Spleen (tissue), 11 donors: ENCODE measurements around the gene CLEC11A. TPM values are rescaled to one million over a fixed set of nuclear protein-coding genes. Genes with fewer than 3 reads are reported as not detected.
"Not testable (repeated sequence)": the region's sequence is repeated elsewhere in the genome, so short reads cannot be mapped to it uniquely, and the experiment has no call there.

Source experiments
- DNase-seq: peaks from one replicate; pipeline ENCODE4 v3.0.0-alpha.2; 2020
- H3K27ac ChIP-seq, 8 donors: fragments of 200-600 bp; sonication (generic) in 7 of 8; 1 replicate in 4 of 8; 2 replicates in 4 of 8; pipeline versions ENCODE4 v1.5.0 to v1.8.0; 2016 to 2021; ENCODE audit warnings: inconsistent platforms in 4 of 8, mild to moderate bottlenecking in 4 of 8, moderate library complexity in 1 of 8
- H3K27me3 ChIP-seq, 7 donors: fragments of 200-600 bp; sonication (generic) in 6 of 7; replicated peaks in 1 of 7; 1 replicate in 4 of 7; 2 replicates in 3 of 7; pipeline versions ENCODE4 v1.5.0 to v1.8.0; 2016 to 2021; ENCODE audit warnings: inconsistent platforms in 3 of 7, mild to moderate bottlenecking in 1 of 7
- H3K36me3 ChIP-seq, 6 donors: fragments of 200-600 bp; sonication (generic) in 5 of 6; 1 replicate in 4 of 6; 2 replicates in 2 of 6; pipeline versions ENCODE4 v1.5.0 to v1.8.0; 2016 to 2021; ENCODE audit warnings: inconsistent platforms in 2 of 6
- H3K4me1 ChIP-seq, 6 donors: fragments of 200-600 bp; sonication (generic) in 5 of 6; 1 replicate in 3 of 6; 2 replicates in 3 of 6; pipeline versions ENCODE4 v1.5.0 to v1.8.0; 2016 to 2021; ENCODE audit warnings: inconsistent platforms in 3 of 6
- H3K4me3 ChIP-seq, 8 donors: fragments of 200-600 bp; sonication (generic) in 7 of 8; 1 replicate in 4 of 8; 2 replicates in 4 of 8; pipeline versions ENCODE4 v1.5.0 to v1.8.0; 2016 to 2021; ENCODE audit warnings: inconsistent platforms in 4 of 8, mild to moderate bottlenecking in 4 of 8, moderate library complexity in 2 of 8
- H3K9me3 ChIP-seq, 8 donors: fragments of 200-600 bp; sonication (generic) in 7 of 8; 1 replicate in 4 of 8; 2 replicates in 4 of 8; pipeline versions ENCODE4 v1.5.0 to v1.8.0; 2016 to 2021; ENCODE audit warnings: inconsistent platforms in 4 of 8
- CTCF ChIP-seq, 11 experiments: fragments of 200-600 bp in 7 of 11; fragments of 450-650 bp in 4 of 11; sonication (generic) in 4 of 11; IDR thresholded peaks in 8 of 11; conservative IDR thresholded peaks in 3 of 11; 1 replicate in 7 of 11; 2 replicates in 4 of 11; pipeline versions ENCODE4 v1.4.0 to v1.8.0; 2016 to 2021; ENCODE audit warnings: antibody characterized with exemption in 11 of 11, inconsistent platforms in 4 of 11, mild to moderate bottlenecking in 1 of 11
- POLR2A ChIP-seq, 3 donors: fragments of 450-650 bp; IDR thresholded peaks; one replicate each; pipeline ENCODE4 v1.5.1; 2017; ENCODE audit warnings: antibody characterized with exemption in 3 of 3, mild to moderate bottlenecking in 1 of 3
- POLR2AphosphoS5 ChIP-seq, 3 donors: sonication (generic); formaldehyde crosslinking; IDR thresholded peaks; one replicate each; pipeline ENCODE4 v1.5.1; 2017; ENCODE audit warnings: antibody characterized with exemption in 3 of 3
- WGBS, 5 donors: extraction: QIAGEN DNeasy Blood & Tissue Kit in 3 of 5; methylation state at CpG; one replicate each; pipeline versions ENCODE4 v1.1.5 to v1.1.7; 2013 to 2018; 5-methylcytosine and 5-hydroxymethylcytosine counted together
- intact Hi-C: fragments of 100-400 bp; cut with DNase I; formaldehyde crosslinking; loops from one replicate; pipeline ENCODE4 v1.15.0; 2023; ENCODE audit warnings: low total_unique reads
- polyA plus RNA-seq, 3 donors: library from polyadenylated mRNA; stranded (reverse); fragments of 200-250 nt; gene quantifications; one replicate each; pipeline ENCODE4 v1.2.1, GENCODE V29; 2013
- total RNA-seq, 7 donors: library from RNA; depleted of rRNA in 3 of 7; stranded (reverse); fragments of >200 nt in 3 of 7; fragmentation: NEBNext Ultra II Directional in 4 of 7; extraction: Animal tissue kit (Norgen Biotek cat#: 25700) in 4 of 7; gene quantifications; one replicate each; pipeline versions ENCODE4 v1.1.0 to v1.2.1, GENCODE V29; 2016 to 2021
- donor health status: healthy with polysubstance abuse.
- donor health status: DM: no; HTN: no; CAD: no; lungs with moderate emphysema.
- donor health status: DM: no; HTN: no; CAD: no.
- donor health status: Bipolar disorder and iron deficiency.
- donor health status: healthy.
- donor health status: DM: no; HTN: no; CAD: no.
- donor health status: DM: yes; HTN: yes; CAD: no.

CLEC11A gene
- total and polyA plus RNA-seq, 10 donors, result 6.2 to 10.7 (median 8.9) TPM

GRCh38 chr19:50753879-50754278 is 30.7 kb downstream of the CLEC11A start:
- no peaks in the 10 kb centered on the region for H3K4me1 ChIP-seq
- no peak for DNase-seq
- intact Hi-C loops, result no loop called here
- H3K36me3 ChIP-seq, result no peaks in the 10 kb centered on the region
- no peaks in the 10 kb centered on the region for H3K9me3 ChIP-seq
- H3K27ac ChIP-seq, result no peak overlapping the region
- H3K27me3 ChIP-seq, result peaks cover 0 to 48% (median 0%) of the 10 kb centered on the region in 7 donors
- TF ChIP-seq CTCF (IDR thresholded peaks at IDR 0.05 in 8 of 11, conservative IDR thresholded peaks at IDR 0.05 in 3 of 11) (no peak), POLR2AphosphoS5 (IDR thresholded peaks at IDR 0.05) (no peak), POLR2A (IDR thresholded peaks at IDR 0.05) (no peak)
- H3K4me3 ChIP-seq, result no peak overlapping the region
- WGBS, 5 donors, result 70 to 91% (median 84%) methylated on average over 4 of the region's 4 CpGs

DNA sequence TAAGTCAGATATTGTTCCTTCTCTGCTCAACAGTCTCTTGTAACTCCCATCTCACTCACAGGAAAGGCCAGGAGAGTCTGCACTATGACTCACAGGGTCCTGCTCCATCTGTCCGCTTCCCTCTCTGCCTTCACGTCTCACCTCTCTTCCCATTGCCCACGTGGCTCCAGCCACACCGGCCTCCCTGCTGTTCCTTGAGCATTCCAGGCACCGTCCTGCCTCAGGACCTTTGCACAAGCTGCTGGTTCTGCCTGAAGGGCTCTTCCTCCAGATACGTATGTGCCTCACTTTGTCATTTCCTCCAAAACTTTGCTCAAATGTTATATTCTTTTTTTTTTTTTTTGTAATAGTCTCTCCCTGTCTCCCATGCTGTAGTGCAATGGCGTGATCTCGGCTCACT is 33.1 kb downstream of the CLEC11A start:
- H3K4me1 ChIP-seq, DNase-seq, intact Hi-C loops, H3K4me3 ChIP-seq, H3K36me3 ChIP-seq, H3K27ac ChIP-seq: not testable (repeated sequence)
- peaks cover 0 to 14% (median 2%) of the 10 kb centered on the region in 8 donors for H3K9me3 ChIP-seq
- H3K27me3 ChIP-seq, result peaks cover 0 to 40% (median 0%) of the 10 kb centered on the region in 7 donors
- WGBS, 5 donors, result 69 to 72% (median 71%) methylated on average over 8 of the region's 8 CpGs

GRCh38 chr19:50757624-50758023 is 34.5 kb downstream of the CLEC11A start:
- H3K27ac ChIP-seq, H3K4me3 ChIP-seq, DNase-seq, intact Hi-C loops, H3K4me1 ChIP-seq, H3K36me3 ChIP-seq: not testable (repeated sequence)
- H3K9me3 ChIP-seq, result peaks cover 0 to 14% (median 2%) of the 10 kb centered on the region in 8 donors
- peaks cover 0 to 46% (median 0%) of the 10 kb centered on the region in 7 donors for H3K27me3 ChIP-seq
- 83 to 100% (median 97%) methylated on average over 3 of the region's 3 CpGs for WGBS, 5 donors

GRCh38 chr19:50759076-50759475 is 35.9 kb downstream of the CLEC11A start:
- not testable (repeated sequence) for H3K4me3 ChIP-seq

DNA sequence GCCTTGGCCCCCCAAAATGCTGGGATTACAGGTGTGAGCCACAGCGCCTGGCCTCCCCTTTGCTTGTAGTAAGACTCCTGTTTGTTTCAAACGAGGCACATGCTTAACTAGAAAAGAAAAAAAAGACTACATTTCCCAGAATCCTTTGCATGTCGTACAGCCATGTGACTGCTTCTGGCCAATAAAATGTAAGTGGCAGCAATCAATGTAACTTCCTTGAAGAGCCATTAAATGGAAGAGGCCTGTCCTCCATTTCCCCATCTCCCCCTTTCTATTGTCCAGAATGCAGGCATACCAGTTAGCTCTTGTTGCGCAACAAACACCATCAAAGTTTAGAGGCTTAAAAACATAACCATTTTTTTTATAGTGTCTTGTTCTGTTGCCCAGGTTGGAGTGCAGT is 36.7 kb downstream of the CLEC11A start:
- Histone ChIP-seq H3K27me3 (peaks cover 0 to 50% (median 0%) of the 10 kb centered on the region in 7 donors), H3K4me3 (no peak overlapping the region), H3K36me3 (no peaks in the 10 kb centered on the region), H3K4me1 (no peaks in the 10 kb centered on the region), H3K27ac (no peak overlapping the region), H3K9me3 (peaks cover 0 to 14% (median 2%) of the 10 kb centered on the region in 8 donors)
- 69 to 87% (median 74%) methylated on average over 4 of the region's 4 CpGs for WGBS, 5 donors
- TF ChIP-seq POLR2A (IDR thresholded peaks at IDR 0.05) (no peak), CTCF (IDR thresholded peaks at IDR 0.05 in 8 of 11, conservative IDR thresholded peaks at IDR 0.05 in 3 of 11) (no peak)
- no peak for DNase-seq
- intact Hi-C loops, result no loop called here

More at GRCh38 chr19:50759076-50759475, 35.9 kb downstream of the CLEC11A start:
- H3K27ac ChIP-seq, H3K4me1 ChIP-seq, H3K36me3 ChIP-seq, intact Hi-C loops, DNase-seq: not testable (repeated sequence)
- Histone ChIP-seq H3K9me3 (peaks cover 0 to 14% (median 2%) of the 10 kb centered on the region in 8 donors), H3K27me3 (peaks cover 0 to 53% (median 0%) of the 10 kb centered on the region in 7 donors)
- 77 to 89% (median 83%) methylated on average over 11 to 17 of the region's 18 CpGs for WGBS, 5 donors

- intact Hi-C loops, H3K4me1 ChIP-seq, H3K4me3 ChIP-seq, DNase-seq, H3K36me3 ChIP-seq, H3K27ac ChIP-seq: not testable (repeated sequence)
- peaks cover 0 to 14% (median 2%) of the 10 kb centered on the region in 8 donors for H3K9me3 ChIP-seq
- 51 to 74% (median 62%) methylated on average over 3 of the region's 3 CpGs for WGBS, 5 donors
- peaks cover 0 to 54% (median 0%) of the 10 kb centered on the region in 7 donors for H3K27me3 ChIP-seq
Observed at GRCh38 chr19:50761501-50761900, 38.3 kb downstream of the CLEC11A start.

DNA sequence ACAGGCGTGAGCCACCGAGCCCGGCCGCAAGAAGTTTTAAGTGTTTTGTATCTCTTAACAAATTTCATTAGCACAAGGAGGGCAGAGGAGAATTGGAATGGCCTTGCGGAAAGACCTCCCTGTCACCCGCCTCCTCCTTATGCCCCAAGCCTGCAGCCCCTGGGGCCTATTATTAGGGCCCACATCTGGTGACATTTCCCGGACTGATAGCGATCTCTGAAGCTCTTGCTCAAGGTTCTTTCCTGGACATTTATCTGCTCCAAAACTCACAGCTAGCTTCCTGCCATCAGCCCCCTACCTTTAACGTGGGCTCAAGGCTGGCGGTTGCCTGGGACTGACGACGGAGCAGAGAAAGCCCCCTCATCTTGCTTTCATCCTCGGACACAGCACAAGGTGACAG is 40.4 kb downstream of the CLEC11A start:
- DNase-seq, H3K27ac ChIP-seq, H3K36me3 ChIP-seq, H3K4me1 ChIP-seq, intact Hi-C loops, H3K4me3 ChIP-seq: not testable (repeated sequence)
- peaks cover 0 to 48% (median 0%) of the 10 kb centered on the region in 7 donors for H3K27me3 ChIP-seq
- 46 to 62% (median 53%) methylated on average over 6 to 12 of the region's 13 CpGs for WGBS, 5 donors
- H3K9me3 ChIP-seq, result peaks cover 0 to 14% (median 2%) of the 10 kb centered on the region in 8 donors
